Kidney tubule cell (primary cell): Measurements from ENCODE around the gene BRPF3.

Experiments
- DNase-seq: peaks from one replicate; pipeline ENCODE4 v3.0.0-alpha.2; 2018; ENCODE audit warnings: low spot score

Gene BRPF3

DNA sequence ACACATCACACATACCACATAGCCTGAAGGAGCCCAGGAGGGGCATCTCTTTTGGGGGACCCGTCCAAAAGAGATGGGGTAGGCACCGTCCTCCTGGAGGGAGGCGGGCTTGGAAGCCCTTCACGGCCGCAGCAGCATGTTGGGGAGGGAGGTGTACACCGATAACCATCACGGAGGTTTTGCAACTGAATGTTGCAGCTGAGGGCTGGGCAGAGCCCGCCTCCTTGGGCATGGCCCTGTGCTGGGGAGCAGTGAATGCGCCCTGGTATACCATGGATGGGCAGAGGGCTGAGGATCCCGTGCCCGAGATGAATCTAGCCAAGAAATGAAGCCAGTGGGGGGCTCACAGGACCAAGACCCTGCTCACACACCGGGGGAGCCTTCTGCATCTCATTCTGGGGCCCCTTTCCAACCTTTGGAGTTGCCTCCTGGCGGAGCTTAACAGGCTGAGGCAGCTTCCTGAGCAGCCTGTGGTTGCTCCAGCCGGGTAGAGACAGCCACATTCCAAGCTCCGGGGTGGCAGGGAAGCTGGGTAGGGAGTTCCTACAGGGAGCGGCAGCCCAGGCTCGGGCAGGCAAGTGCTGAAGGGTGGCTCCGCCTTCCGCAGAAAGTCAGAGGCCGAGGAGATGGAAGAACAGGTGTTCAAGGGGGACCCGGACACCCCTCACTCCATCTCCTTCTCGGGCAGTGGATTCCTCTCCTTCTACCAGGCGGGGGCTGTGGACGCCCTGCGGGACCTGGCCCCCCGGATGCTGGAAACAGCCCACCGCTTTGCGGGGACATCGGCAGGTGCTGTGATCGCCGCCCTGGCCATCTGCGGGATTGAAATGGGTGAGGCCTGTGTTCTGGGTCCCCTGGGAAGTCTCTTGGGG, 73.5 kb downstream of the BRPF3 start, which contains the start of gene PNPLA1:
Gene PNPLA1 (plus strand): TSS at position 227 of the 872 bp plus-strand sequence. CDS start 400 bp downstream, at position 627.
- DNase-seq = no peak

DNA sequence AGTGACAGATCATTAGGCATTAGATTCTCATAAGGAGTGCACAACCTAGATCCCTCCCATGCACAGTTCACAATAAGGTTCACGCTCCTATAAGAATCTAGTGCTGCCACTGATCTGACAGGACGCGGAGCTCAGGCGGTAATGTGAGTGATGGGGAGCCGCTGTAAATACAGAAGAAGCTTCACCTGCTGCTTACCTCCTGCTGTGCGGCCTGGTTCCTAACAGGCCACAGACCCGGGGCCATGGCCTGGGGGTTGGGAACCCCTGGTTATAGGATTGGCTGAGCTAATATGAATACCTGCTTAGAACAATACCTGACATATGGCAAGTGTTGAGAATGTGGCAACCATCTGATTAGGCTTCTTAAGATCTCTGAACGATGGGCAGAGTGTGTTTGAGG, 75.7 kb downstream of the BRPF3 start:
- DNase-seq = no peak

DNA sequence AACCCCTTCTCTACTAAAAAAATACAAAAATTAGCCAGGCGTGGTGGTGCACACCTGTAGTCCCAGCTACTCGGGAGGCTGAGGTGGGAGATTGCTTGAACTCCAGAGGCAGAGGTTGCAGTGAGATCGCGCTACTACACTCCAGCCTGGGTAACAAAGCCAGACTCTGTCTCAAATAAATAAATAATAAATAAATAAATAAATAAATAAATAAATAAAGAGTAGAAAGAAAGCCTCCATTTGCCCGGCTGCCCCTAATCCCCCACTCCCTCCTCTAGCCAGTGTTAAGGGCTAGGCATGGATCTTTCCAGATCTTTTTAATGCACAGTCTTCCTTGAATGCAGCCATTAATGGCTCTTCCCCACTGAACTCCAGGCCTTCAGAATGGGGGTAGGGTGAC, 76.5 kb downstream of the BRPF3 start:
- DNase-seq = no peak

DNA sequence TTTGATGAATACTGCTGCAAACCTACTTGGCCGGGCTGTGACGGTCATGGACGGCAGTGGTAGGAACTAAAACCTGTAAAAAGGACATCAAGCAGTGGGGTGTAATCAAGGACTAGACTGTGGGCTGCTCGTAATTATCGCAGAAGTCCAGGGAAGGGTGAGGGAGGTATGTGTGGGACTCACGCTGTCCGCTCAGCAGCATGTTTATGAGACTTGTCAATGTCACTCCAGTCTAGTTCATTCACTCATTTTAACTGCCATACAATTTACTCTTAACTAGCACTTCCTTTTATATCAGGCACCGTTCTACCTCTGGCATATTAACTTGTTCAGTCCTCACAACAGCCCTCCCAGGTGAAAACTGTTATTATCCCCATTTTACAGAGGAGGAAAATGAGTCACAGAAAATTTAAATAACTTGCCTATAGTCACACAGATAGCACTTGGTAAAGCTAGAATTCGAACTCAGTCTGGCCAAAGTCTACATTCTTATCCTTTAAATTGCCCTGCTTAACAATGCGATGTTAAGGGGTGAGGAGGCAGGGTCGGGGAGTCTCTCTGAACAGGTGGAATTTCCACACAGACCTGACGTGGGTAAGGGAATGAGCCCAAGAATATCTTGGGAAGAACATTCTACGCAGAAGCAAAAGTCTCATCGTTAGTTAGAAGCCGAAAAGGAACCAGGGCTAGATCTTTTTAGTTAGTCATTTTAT, 77.4 kb downstream of the BRPF3 start:
- no peak for DNase-seq

DNA sequence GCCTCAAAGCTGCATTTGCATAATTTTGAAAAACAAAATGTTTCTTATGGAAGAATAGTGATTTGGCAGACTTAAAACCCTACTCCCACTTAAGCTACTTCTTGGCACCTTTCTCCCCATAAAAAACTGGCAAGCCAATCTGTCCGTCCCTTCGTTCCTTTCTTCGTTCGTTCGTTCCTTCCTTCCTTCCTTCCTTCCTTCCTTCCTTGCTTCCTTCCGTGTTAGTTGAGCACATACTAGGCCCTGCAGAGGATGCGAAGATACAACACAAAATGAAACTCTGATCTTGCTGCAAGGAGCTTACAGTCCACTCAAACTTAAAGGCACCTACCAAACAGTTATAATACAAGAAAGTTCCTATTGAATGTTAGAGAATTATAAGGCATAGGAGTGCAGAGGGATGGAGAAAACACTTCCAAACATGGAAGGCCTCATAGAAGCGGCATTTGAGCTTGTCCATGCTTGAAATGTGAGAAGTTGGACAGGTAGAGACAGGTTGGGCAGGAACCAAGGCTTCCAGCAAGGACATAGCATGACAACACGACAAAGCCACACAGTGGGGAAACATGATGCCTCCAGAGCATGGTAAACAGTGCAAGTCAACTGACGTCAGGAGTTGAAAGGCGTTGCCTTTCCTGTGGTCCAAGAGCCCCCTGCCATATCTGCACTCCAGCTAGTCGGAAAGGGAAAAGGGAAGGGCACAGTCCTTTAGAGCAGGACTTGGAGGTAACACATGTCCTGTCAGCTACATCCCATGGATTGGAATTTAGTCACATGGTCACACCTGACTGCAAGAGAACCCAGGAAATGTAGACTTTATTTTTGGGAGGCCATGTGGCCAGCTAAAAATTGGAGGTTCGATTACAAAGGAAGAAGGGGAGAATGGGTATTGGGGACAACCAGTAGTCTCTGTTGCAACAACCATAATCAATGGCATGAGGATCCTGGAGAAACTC, 80.3 kb downstream of the BRPF3 start:
- no peak for DNase-seq

DNA sequence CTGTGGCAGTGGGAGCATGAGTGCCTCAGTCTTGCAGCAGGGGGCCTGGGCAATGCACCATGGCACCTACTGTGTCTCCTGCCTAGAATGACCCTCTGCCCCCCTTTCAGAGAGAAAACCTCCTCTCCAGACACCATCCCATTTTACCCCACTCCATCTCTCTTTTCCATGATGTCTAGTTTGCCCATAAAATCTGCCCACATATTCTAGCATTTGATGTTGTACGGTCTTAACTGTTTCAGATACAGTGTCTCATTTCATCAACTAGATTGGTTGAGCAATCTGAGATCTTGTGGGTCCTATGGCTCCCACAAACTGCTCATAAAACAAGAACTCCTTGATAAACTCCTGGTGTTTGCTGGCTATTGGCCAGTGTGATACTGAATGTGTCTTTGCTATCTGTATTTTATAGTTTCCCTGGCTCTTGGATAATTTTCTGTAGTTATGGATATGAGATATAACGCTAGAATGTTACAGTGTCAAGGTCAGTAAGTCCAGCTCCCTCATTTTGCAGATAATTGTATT, 81.5 kb downstream of the BRPF3 start:
- DNase-seq = no peak

DNA sequence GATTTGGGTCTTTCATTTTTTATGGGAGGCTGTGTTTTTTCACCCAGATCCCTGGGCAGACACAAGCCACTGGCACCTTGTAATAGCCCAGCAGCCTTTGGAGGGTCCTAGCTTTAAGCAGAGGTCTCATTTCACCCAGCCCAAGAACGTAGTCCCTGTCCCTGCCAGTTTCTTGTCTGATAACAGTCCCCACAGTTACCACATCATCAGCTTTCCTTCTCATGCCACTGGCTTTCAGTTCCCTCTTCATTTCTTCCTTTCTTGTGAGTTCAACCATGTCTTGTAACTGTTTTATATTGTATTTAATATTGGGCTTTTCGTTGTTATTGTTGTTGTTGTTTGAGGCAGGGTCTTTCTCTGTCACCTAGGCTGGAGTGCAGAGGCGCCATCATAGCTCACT, 83.9 kb downstream of the BRPF3 start:
- DNase-seq = no peak

DNA sequence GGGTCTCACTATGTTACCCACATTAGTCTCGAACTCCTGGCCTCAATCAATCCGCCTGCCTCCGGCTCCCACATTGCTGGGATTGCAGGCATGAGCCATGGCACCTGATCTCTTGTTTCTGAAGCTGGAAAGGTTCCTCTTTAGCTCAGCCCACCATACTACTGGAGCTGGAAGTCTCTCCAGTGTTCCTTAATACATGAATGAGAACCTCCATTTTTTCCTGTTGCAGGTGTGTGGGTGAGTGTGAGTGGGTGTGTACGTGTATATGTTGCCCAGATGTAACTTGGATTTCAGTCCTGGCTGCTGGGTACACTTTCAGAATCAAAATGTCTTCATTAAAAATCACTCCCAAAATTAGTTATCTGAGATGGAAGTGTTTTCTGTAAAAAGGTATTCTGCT, 84.4 kb downstream of the BRPF3 start:
- DNase-seq = no peak
